HG03045 (cell line): ENCODE measurements around the gene SUCLG1.

Source experiments
- ATAC-seq: cut with Tn5 transposase; IDR thresholded peaks from one replicate; pipeline ENCODE4 v1.9.1; 2021; ENCODE audit warnings: mild to moderate bottlenecking, moderate library complexity; ENCODE audit not compliant: unreplicated experiment

The SUCLG1 gene

DNA sequence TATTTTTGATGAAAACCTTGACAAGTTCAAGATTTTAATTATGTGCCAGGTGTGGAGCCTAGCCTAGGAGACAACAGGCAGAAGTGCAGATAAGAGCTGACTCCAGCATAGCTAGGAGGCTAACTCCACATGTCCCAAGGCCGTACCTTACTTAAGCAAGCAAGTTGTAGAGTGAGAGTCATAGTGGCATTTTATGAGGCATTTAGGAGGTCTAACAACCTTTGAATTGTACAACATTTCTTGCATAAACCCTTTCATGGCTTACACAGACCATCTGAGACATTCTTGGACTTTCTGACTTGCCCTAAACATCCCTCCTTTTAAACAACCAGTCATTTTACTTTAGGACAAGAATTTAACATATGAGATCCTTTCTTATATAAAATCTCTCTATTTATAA, 8.3 kb upstream of the SUCLG1 start:
- no peak for ATAC-seq

- ATAC-seq: no peak
Measured at GRCh38 chr2:84461310-84461709, 2.2 kb upstream of the SUCLG1 start.

GRCh38 chr2:84460670-84461069, 1.6 kb upstream of the SUCLG1 start:
- ATAC-seq: no peak

- no peak for ATAC-seq
Measured at GRCh38 chr2:84459944-84460429, 907 bp upstream of the SUCLG1 start.

GRCh38 chr2:84458551-84459017, 496 bp downstream of the SUCLG1 start:
- ATAC-seq: peak; percentile 37

DNA sequence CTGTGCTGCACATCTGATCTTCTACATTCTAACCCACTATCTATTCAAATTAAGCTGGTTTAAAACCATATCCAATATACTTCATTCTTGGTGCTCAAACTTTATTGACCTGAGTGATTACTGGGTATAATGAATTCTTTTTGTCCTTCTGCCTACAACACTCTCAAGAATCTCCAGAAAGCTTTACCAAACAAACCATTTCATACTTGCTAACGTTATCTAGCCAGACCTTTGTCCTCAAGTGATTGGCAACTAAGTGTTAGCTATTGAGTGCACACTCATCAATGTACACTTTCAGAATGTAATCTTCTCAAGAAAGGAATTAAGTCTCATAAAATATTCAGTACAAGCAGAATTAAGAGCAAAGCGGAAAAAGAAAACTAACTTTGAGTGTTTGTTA, 1.4 kb downstream of the SUCLG1 start:
- ATAC-seq: no peak

DNA sequence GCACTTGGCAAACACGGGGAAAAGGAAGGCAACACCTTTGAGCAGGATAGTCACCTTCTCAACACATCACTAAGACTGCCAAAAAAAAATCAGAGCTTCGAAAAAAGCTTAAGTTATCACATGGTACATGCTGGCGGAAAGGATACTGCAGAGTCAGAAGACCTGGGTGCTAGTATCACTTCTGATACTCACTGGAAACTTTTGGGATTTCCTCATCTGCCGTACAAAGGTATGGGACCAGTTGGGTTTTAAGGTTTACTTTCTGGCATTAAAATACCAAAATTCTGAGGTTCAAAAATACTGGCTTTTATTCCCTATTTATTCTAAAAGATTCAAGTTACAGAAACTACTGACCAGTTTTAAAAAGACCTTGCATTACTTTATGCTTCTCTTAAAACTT, 2.9 kb downstream of the SUCLG1 start:
- no peak for ATAC-seq

GRCh38 chr2:84454581-84454980, 4.5 kb downstream of the SUCLG1 start:
- ATAC-seq: no peak

- no peak for ATAC-seq
Measured at GRCh38 chr2:84452624-84453023, 6.5 kb downstream of the SUCLG1 start.

GRCh38 chr2:84451579-84451978, 7.5 kb downstream of the SUCLG1 start:
- ATAC-seq: no peak

GRCh38 chr2:84450288-84451227, 8.5 kb downstream of the SUCLG1 start:
- no peak for ATAC-seq

GRCh38 chr2:84449711-84450110, 9.4 kb downstream of the SUCLG1 start:
- ATAC-seq: no peak

GRCh38 chr2:84449055-84449454, 10.0 kb downstream of the SUCLG1 start:
- no peak for ATAC-seq

- no peak for ATAC-seq
Measured at GRCh38 chr2:84443477-84443876, 15.6 kb downstream of the SUCLG1 start.

DNA sequence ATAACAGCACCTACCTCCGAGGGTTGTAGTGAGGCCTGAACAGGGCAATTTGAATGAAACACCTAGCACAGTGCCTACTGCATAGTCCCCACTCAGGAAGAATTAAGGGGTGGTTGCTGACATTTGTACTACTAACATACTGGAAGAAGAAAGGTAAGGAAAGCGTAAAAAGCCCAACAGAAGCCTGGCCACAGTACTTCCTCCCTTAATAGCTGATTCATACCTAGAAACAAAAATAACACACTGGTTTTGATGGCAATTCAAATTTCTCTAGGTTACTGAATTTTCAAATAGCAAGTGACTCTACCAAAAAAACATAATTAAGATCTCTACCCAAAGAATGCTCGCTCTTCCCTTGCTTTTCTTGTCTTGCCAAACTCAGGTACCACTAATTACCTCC, 16.2 kb downstream of the SUCLG1 start:
- ATAC-seq: no peak

- no peak for ATAC-seq
Measured at GRCh38 chr2:84441505-84441904, 17.6 kb downstream of the SUCLG1 start.

DNA sequence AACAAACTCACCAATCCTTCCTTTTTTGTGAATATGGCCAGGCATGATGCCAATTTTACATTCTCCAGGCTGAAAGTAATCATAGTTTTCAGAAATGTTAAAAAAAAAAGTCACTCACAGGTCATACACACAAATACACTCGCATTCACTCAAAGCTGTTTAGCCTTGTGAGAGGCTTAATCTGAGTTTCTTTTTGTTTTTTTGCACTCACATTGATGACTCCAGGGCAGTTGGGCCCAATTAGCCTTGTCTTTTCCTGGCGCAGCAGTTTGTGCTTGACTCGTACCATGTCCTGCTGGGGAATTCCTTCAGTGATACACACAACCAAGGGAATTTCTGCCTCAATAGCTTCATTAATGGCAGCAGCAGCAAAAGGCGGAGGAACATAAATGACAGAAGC, 18.0 kb downstream of the SUCLG1 start:
- ATAC-seq: no peak

DNA sequence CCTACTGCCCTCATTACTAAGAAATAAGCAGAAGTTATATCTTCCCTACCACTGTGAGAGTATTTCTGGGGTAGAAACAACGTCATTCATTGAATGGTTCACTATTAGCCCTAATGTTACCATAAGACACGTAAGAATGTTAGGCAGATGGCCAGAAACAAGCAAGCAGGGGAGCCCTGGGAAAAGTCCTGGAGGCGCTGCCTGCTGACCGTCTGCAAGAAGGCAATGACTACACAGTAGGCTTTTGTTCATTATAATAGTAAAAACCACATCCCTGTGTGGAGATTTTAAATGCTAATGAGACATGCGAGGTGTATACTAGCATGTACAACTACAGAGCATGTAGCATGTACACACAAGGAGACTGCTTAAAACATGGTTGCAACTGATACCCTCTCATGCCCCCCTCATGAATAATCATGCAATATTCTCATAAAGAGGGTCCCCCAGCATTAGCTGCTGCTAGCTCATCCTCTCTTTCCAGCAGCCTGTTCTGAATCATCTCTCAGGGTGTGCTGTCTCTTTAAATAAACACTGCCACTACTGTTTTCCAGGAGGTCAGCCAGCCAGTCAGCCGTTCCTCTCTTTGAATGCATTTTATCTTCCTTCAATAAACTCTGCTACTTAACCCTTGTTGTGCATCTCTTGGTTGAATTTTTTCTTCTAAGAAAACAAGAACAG, 23.6 kb downstream of the SUCLG1 start:
- ATAC-seq: no peak

GRCh38 chr2:84429328-84429727, 29.8 kb downstream of the SUCLG1 start:
- no peak for ATAC-seq

DNA sequence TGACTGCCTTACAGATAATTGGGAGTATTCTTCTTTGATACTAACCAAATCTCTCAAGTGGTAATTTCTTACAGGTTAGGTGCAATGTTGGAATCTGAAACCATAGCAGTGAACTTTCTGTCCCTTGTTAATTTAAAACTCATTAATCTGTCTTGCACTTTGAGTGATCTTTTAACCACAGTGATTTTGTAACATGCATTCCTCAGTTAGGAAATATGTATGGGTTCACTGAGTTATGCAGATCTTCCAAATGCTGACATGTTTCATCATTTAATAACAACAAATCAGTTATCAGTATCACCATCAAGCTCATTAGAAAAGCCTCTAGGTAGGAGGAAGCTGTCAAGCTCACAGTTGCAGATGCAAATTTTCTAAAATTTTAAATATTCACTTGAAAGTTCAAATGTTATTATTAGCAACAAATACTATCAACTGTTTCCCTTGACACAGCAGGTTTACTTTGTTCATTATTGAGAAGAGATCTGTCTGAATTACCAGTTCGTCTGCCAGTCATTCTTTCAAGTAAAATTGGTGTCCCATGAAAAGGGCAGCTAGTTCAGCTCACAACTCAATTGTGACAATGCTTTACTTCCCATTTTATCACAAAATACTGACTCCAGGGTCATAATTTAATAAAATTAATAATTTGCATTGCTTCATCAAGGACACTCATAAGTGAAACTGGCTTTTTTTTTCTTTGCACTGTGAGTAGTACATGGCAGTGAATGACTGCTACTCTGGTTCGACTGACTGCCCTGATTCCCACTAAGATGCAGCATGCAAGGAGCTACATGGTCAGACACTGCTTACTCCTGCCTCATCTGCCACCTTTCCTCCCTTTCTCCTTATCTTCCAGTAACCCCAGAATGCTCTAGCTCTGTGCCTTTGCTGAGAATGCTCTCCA, 31.6 kb downstream of the SUCLG1 start:
- ATAC-seq: peak; percentile 50

- ATAC-seq: no peak
Measured at GRCh38 chr2:84425310-84425709, 33.8 kb downstream of the SUCLG1 start.
